Inferior parietal cortex (tissue), 1 donor: ENCODE data around the gene DDX17.

Experiments
- DNase-seq: peaks from one replicate; pipeline ENCODE4 v3.0.0-alpha.2; 2016; ENCODE audit errors: extremely low spot score

Gene DDX17

DNA sequence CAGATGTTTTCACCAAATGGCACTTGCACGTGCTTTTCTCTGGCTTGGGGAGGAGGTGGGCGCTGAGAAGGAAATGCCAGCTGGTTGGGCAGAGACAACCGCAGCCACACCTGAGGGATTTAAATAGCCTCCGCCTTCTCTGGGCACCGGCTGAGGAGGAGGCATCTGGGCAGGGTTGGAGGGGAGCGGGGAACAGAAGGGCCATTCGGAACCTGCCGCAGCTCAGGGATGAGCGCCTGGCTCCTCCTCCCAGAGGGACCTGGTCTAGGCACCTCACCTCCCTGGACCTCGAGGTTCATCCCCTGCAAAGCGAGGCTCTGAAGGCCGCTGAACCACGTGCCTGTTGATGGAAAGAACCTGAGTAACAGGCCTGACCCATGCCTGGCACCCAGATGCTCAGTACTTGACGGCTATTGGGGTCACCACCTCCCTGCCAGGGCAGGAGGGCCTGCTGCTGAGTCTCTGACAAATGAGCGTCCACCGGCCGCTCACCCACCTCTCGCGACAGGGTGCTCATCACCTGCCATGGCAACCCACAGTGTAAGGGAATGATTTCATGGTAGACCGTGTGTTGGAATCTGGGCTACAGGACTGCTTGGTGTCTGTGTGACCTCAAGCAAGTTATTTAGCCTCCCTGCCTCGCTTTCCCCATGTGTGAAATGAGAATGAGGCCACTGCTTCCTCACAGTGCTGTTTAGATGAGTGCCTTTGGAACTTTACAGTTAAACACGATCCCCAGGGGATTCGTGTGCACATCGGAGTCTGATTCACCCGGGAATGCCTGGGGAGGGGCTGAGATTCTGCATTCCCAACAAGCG, 40.2 kb downstream of the DDX17 start:
- no peak for DNase-seq

GRCh38 chr22:38464992-38465672, 41.0 kb downstream of the DDX17 start:
- DNase-seq, result no peak

- no peak for DNase-seq
Measured at GRCh38 chr22:38462960-38463784, 42.9 kb downstream of the DDX17 start.

DNA sequence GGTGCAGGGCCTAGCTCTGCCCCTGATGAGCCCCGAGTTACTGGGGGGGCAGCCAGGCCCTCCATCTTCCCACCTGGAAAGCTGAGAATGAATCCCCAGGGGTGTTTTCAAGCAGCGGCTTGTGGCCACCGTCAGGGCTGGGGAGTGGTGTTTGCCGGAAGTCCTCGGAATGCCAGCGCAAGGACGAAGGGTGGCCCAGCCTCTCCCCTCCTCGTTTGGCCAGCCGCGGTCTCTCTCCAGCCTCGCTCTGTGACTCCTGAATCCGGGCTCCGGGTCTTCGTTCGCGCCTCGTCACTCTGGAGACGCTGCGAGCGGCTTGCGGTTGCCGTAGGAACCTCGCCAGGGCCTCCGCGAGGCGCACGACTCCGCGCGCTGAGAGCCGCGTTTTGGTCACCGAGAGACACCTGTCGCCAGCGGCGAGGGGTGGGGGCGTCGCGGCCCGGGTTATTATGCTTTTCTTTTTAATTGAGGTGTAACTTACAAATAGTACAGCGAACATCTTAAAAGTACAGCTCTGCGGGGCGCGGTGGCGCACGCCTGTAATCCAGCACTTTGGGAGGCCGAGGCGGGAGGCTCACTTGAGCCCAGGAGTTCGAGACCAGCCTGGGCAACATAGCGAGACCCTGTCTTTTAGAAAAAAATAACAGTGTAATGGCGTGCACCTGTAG, 44.6 kb downstream of the DDX17 start:
- DNase-seq, result peak; percentile 81

DNA sequence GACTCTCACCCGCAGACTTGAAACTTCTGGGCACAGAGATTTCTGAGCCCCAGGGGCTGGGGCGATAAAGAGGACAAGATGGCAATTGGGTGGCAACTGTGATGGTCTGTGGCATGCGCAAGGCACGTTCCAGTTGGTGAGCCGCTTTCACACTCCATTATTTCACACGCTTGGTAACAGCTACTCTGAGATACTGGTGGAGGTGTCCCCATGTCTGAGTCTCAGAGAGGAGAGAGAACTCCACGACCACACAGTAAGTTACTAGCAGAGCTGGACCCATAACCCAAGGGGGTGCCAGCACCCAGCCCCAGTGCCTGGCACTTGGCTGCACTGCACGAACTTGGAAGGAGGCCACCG, 45.1 kb downstream of the DDX17 start:
- no peak for DNase-seq

- DNase-seq, result no peak
Measured at GRCh38 chr22:38460426-38460840, 45.7 kb downstream of the DDX17 start.

- DNase-seq, result no peak
Measured at GRCh38 chr22:38456841-38457699, 49.0 kb downstream of the DDX17 start.

DNA sequence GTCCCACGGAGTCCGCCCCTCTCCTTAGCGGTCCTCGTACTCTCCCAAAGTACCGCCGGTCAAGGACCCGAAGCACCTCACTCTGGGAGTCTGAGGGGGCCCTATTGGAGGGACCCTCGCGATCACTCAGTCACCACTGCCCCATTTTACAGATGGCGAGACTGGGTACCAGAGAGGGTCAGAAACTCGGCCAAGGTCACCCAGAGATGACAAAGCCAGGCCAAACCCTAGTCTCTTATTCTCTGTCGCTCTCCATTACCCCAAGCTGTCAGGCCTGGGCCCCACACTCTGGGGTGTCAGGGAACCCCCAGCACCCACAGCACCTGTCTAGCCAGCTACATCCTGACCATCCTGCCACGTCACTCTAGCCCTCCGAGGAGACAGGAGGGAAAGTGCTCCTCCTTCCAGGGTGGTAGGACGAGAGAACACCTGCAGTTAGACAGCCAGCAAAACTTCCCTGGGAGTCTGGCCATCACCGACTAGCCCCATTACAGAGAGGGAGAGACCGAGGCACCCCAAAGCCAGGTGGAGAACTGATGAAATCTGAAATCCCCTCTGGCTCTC, 49.8 kb downstream of the DDX17 start:
- DNase-seq, result no peak

DNA sequence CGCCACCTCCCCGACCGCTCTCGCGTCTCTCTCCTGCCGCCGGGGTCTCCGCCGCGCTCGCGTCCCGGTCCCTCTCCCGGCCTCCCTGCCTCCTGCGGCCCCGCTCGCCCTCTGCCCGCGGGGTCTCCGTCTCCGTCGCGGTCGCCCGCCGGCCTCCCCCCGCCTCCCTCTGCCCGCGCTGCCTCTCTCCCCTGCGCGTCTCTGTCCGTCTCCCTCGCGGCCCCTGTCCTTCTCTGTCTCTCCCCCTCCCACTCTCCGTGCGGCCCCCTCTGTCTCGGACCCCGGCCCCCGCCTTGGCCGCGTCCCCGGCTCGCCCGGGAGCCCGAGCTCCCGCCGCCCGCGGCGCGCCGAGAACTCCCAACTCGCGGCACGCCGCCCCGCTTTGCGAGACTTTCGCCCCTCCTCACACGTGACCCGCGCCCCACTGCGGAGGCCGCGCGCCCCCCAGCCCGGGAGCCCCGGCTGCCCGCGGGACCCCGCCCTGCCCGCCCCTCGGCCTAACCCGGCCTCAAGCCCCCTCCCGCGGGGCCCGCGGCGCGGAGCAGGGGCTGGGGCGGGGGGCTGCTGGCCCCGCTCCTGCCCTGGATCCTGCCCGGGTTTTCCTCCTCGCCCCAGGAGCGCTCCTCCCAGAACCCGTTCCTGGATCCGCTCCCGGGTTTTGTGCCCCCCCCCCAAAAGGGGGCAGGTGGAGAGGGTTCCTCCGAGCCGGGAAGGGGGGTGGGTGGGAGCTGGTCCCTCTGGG, 50.4 kb downstream of the DDX17 start:
- DNase-seq, result no peak

GRCh38 chr22:38455076-38455529, 51.0 kb downstream of the DDX17 start, which contains the start of gene KCNJ4:
KCNJ4 (minus strand) TSS chr22:38455199; CDS start chr22:38428132, 27,067 bp downstream.
- DNase-seq, result no peak

- DNase-seq, result no peak
Measured at GRCh38 chr22:38454353-38455075, 51.6 kb downstream of the DDX17 start.

- no peak for DNase-seq
Measured at GRCh38 chr22:38453996-38454352, 52.1 kb downstream of the DDX17 start.

DNA sequence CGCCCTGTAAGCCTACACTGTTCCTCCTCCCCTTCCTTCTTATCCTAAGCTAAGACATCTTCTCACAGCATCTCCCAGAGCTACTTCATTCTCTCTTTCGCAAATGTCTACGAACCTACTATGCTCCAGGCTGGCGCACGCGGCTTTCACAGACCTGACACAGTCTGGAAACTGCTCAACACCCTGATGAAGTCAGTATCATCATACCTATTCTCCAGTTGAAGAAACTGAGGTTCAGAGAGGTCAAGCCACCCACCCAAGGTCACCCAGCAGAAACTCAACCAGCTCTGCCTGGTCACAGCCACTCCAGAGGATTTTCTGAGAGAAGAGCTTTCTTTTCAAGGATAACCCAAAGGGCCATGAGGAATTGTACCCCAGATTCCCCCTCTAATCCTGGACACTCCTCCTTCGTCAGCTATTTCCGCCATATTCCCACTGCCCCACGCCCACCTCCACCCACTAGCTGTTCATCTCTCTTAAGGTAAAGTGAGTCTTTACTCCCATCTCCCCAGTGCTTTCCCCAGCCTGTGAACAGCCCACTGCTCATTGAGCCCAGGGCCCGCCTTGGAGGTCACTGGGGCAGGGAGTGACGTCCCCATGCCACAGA, 52.9 kb downstream of the DDX17 start:
- no peak for DNase-seq

DNA sequence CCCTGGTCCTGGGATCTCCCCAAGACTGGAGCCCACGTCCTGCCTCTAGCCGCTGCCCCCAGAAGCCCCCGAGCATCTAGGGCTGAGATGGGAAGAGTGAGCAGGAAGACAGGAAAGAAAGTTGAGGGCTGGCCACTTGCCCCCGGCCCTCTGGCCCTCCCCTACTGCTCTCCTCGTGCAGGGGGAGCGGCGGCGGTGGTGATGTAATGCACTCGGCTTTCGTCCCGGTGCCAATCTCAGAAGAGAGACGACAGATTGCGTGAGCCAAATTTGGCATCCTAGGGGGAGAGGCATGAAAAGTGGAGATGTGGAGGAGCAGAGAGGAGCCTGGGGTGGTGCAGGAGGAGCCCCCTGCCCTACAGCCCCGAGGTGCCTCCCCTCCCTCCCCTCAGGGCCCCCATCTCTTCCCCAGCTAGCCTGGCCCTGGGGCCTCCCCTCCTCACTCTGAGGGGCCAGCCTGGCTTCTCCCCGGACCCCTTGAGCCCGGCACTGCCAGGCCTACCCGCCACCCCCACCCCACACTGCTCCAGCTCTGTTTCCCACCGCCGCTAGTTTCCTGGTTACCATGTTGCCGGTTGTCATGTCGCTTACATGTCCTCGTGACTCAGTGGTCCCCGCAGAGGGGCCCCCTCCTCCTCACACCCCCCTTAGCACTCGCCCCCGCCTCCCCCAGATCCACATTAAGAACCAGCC, 53.6 kb downstream of the DDX17 start:
- peak; percentile 72 for DNase-seq

- no peak for DNase-seq
Measured at GRCh38 chr22:38451864-38452263, 54.2 kb downstream of the DDX17 start.

- no peak for DNase-seq
Measured at GRCh38 chr22:38451404-38451803, 54.7 kb downstream of the DDX17 start.

GRCh38 chr22:38450234-38450797, 55.8 kb downstream of the DDX17 start:
- DNase-seq, result no peak

GRCh38 chr22:38449776-38450175, 56.3 kb downstream of the DDX17 start:
- no peak for DNase-seq
